Heart right ventricle (tissue), 16 donors: ENCODE measurements around the gene TCF4. TPM values are rescaled to one million over a fixed set of nuclear protein-coding genes. Genes with fewer than 3 reads are reported as not detected.

Experiments used
- ATAC-seq, 8 donors: fragments of 200-7000 bp; cut with Tn5 transposase; one replicate each; pipeline ENCODE4 v1.9.1; 2020; ENCODE audit warnings: mild to moderate bottlenecking in 8 of 8, moderate library complexity in 8 of 8, moderate number of reproducible peaks in 1 of 8
- DNase-seq, 2 donors: peaks; one replicate each; pipeline ENCODE4 v3.0.0-alpha.2; 2020
- H3K27ac ChIP-seq, 10 donors: fragments of 200-600 bp; sonication (generic) in 2 of 10; one replicate each; pipeline versions ENCODE4 v1.5.0 to v1.8.0; 2020 to 2022; ENCODE audit warnings: mild to moderate bottlenecking in 3 of 10
- H3K27me3 ChIP-seq, 7 donors: fragments of 200-600 bp; one replicate each; pipeline ENCODE4 v1.8.0; 2021 to 2022; ENCODE audit warnings: mild to moderate bottlenecking in 2 of 7
- H3K36me3 ChIP-seq, 9 donors: fragments of 200-600 bp; sonication (generic) in 1 of 9; one replicate each; pipeline versions ENCODE4 v1.5.0 to v1.8.0; 2020 to 2022; ENCODE audit warnings: mild to moderate bottlenecking in 2 of 9
- H3K4me1 ChIP-seq, 9 donors: fragments of 200-600 bp; sonication (generic) in 1 of 9; one replicate each; pipeline versions ENCODE4 v1.5.0 to v1.8.0; 2020 to 2022; ENCODE audit warnings: mild to moderate bottlenecking in 4 of 9
- H3K4me3 ChIP-seq, 10 donors: fragments of 200-600 bp; sonication (generic) in 2 of 10; one replicate each; pipeline versions ENCODE4 v1.5.0 to v1.8.0; 2020 to 2022; ENCODE audit warnings: mild to moderate bottlenecking in 7 of 10, moderate library complexity in 2 of 10
- H3K9me3 ChIP-seq, 11 donors: fragments of 200-600 bp in 10 of 11; sonication (generic) in 2 of 11; one replicate each; pipeline versions ENCODE4 v1.5.0 to v1.8.0; 2013 to 2022; ENCODE audit warnings: mild to moderate bottlenecking in 2 of 11, control low read depth in 1 of 11, moderate library complexity in 1 of 11
- CTCF ChIP-seq, 9 donors: fragments of 200-600 bp; sonication (generic) in 2 of 9; IDR thresholded peaks; one replicate each; pipeline versions ENCODE4 v1.5.0 to v1.8.0; 2021 to 2022; ENCODE audit warnings: antibody characterized with exemption in 9 of 9, mild to moderate bottlenecking in 5 of 9, moderate library complexity in 1 of 9
- WGBS, 2 donors: extraction: QIAGEN DNeasy Blood & Tissue Kit; methylation state at CpG; one replicate each; pipeline ENCODE4 v1.1.7; 2013; ENCODE audit warnings: inconsistent platforms in 1 of 2; 5-methylcytosine and 5-hydroxymethylcytosine counted together
- intact Hi-C, 10 donors: fragments of 100-400 bp; cut with DNase I; formaldehyde crosslinking; loops; one replicate each; pipeline versions ENCODE4 v1.11.1 to v1.14.2; 2022
- polyA plus RNA-seq, 2 donors: library from polyadenylated mRNA; stranded (reverse); fragments of 200-250 nt; gene quantifications; one replicate each; pipeline ENCODE4 v1.2.3, GENCODE V29; 2013
- total RNA-seq, 10 donors: library from RNA; stranded (reverse); fragmentation: NEBNext Ultra II Directional in 3 of 10; extraction: Animal tissue kit (Norgen Biotek cat#: 25700) in 3 of 10; gene quantifications; one replicate each; pipeline versions ENCODE4 v1.2.1 to v1.2.4, GENCODE V29; 2021 to 2023
- donor health status: Arrhythmogenic right ventricular cardiomyopathy.
- donor health status: ischemic (EF 13 %, LVEDD 7.1; RV severe dilation, severe dysfunction).
- donor health status: healthy with polysubstance abuse.
- donor health status: DM: no; HTN: yes; CAD: no.
- donor health status: DM: no; HTN: no; CAD: no.
- donor health status: ischemic (EF 25% LVEDD 6.9; RV normal size, moderate dysfunction).
- donor health status: ischemic (EF 25% LVEDD 5.7; RV mildly dilated, moderate dysfunction).
- donor health status: healthy.
- donor health status: DM: yes; HTN: yes; CAD: no.
- donor health status: Ischemic cardiomyopathy.
- donor health status: ischemic (EF 35%, LVEDD 5.7; RV mildly dilated, moderate dysfunction).
- donor health status: nonischemic (EF 11% LVEDD 7.7; RV severe dilation, severe dysfunction).
- donor health status: DM: yes; HTN: yes; CAD: no.
- donor health status: PGD.
- donor health status: ischemic (EF 29% LVEDD 5.4; RV normal size, mild dysfunction).
- donor health status: nonischemic (EF 23%, LVEDD 6.1; RV moderate dilation, normal function).

Gene TCF4
- total and polyA plus RNA-seq, 12 donors: 12.6 to 90.1 (median 65.5) TPM

GRCh38 chr18:55256226-55256928 is 331.6 kb downstream of the TCF4 start:
- H3K4me3 ChIP-seq: no peak overlapping the region
- TF ChIP-seq CTCF (IDR thresholded peaks at IDR 0.05): no peak
- no peak for ATAC-seq
- DNase-seq: no peak
- H3K4me1 ChIP-seq: peaks cover 3 to 34% (median 24%) of the 10 kb centered on the region in 9 donors
- 93 to 94% methylated on average over 7 of the region's 7 CpGs for WGBS, 2 donors
- peak overlapping the region in 1 of 10 donors; percentile 21 for H3K27ac ChIP-seq
- peaks cover 0 to 85% (median 57%) of the 10 kb centered on the region in 9 donors for H3K36me3 ChIP-seq
- H3K9me3 ChIP-seq: no peaks in the 10 kb centered on the region
- no peaks in the 10 kb centered on the region for H3K27me3 ChIP-seq
- intact Hi-C loops: loop anchor here in 2 of 10 donors (10.0 kb wide), 2 partner anchors 58 to 328 kb away; partner anchors contain the start of gene TCF4 (in 1 of the 2)

GRCh38 chr18:55253814-55254213 is 334.2 kb downstream of the TCF4 start:
- Histone ChIP-seq H3K36me3 (peaks cover 0 to 82% (median 45%) of the 10 kb centered on the region in 9 donors), H3K9me3 (no peaks in the 10 kb centered on the region), H3K27ac (peak overlapping the region in 3 of 10 donors; percentile 68 to 89 (median 72)), H3K27me3 (no peaks in the 10 kb centered on the region), H3K4me3 (no peak overlapping the region), H3K4me1 (peaks cover 3 to 55% (median 33%) of the 10 kb centered on the region in 9 donors)
- 97 to 100% methylated on average over 1 of the region's 1 CpG for WGBS, 2 donors
- no peak for TF ChIP-seq CTCF (IDR thresholded peaks at IDR 0.05)
- DNase-seq (no peak), ATAC-seq (no peak)
- intact Hi-C loops: loop anchor here in 3 of 10 donors (5.0 to 10.0 kb wide), 3 partner anchors 33 to 331 kb away; partner anchors contain the start of gene TCF4 (in 1 of the 3)

- H3K9me3 ChIP-seq: no peaks in the 10 kb centered on the region
- intact Hi-C loops: loop anchor here in 3 of 10 donors (5.0 to 10.0 kb wide), 3 partner anchors 34 to 332 kb away; partner anchors contain the start of gene TCF4 (in 1 of the 3)
- H3K36me3 ChIP-seq: peaks cover 0 to 80% (median 41%) of the 10 kb centered on the region in 9 donors
- peak overlapping the region in 9 of 10 donors; percentile 22 to 89 (median 68) for H3K27ac ChIP-seq
- no peak for TF ChIP-seq CTCF (IDR thresholded peaks at IDR 0.05)
- H3K4me3 ChIP-seq: peak overlapping the region in 1 of 10 donors; percentile 3
- WGBS, 2 donors: 4 to 10% methylated on average over 2 of the region's 2 CpGs
- peaks cover 3 to 64% (median 42%) of the 10 kb centered on the region in 9 donors for H3K4me1 ChIP-seq
- H3K27me3 ChIP-seq: no peaks in the 10 kb centered on the region
- ATAC-seq: no peak
- DNase-seq: no peak
Observed at GRCh38 chr18:55252901-55253300, 335.1 kb downstream of the TCF4 start.

GRCh38 chr18:55252053-55252675 is 335.8 kb downstream of the TCF4 start:
- intact Hi-C loops: loop anchor here in 3 of 10 donors (5.0 to 10.0 kb wide), 3 partner anchors 35 to 333 kb away; partner anchors contain the start of gene TCF4 (in 1 of the 3)
- Histone ChIP-seq H3K9me3 (no peaks in the 10 kb centered on the region), H3K27ac (peak overlapping the region; percentile 22 to 89 (median 66)), H3K27me3 (no peaks in the 10 kb centered on the region), H3K36me3 (peaks cover 0 to 79% (median 38%) of the 10 kb centered on the region in 9 donors), H3K4me1 (peaks cover 3 to 71% (median 48%) of the 10 kb centered on the region in 9 donors), H3K4me3 (peak overlapping the region in 2 of 10 donors; percentile 4)
- TF ChIP-seq CTCF (IDR thresholded peaks at IDR 0.05): no peak
- DNase-seq: no peak
- WGBS, 2 donors: 33 to 58% methylated on average over 7 of the region's 7 CpGs
- peak in 6 of 8 donors; percentile 16 to 51 (median 22) for ATAC-seq
